SK-N-SH (cell line): ENCODE data around the gene GPR183.

Experiments
- FOXM1 ChIP-seq: IDR thresholded peaks from 2 replicates; pipeline ENCODE4 v1.4.0; 2012; ENCODE audit warnings: low read depth, mild to moderate bottlenecking
- JUND ChIP-seq: IDR thresholded peaks from 2 replicates; pipeline ENCODE4 v1.4.0; 2012
- POLR2AphosphoS5 ChIP-seq: IDR thresholded peaks from 2 replicates; pipeline ENCODE4 v1.6.1; 2012; ENCODE audit warnings: low read depth, low read length
- RAD21 ChIP-seq: IDR thresholded peaks from 2 replicates; pipeline ENCODE4 v1.6.1; 2012; ENCODE audit warnings: mild to moderate bottlenecking, low read length
- USF2 ChIP-seq: fragments of 150-350 bp; IDR thresholded peaks from 2 replicates; pipeline ENCODE4 v1.6.1; 2017; ENCODE audit warnings: antibody characterized with exemption, low read length, low read depth, borderline replicate concordance
- TF ChIP-seq, protein P1 (sequence below): fragments of 200-600 bp; sonication (generic); IDR thresholded peaks from 2 replicates; pipeline ENCODE4 v1.6.1; 2017; ENCODE audit warnings: antibody characterized with exemption, mild to moderate bottlenecking, moderate library complexity
- TF ChIP-seq, protein P2 (sequence below): IDR thresholded peaks from 2 replicates; pipeline ENCODE4 v1.4.0; 2012; ENCODE audit warnings: low read depth

DNA sequence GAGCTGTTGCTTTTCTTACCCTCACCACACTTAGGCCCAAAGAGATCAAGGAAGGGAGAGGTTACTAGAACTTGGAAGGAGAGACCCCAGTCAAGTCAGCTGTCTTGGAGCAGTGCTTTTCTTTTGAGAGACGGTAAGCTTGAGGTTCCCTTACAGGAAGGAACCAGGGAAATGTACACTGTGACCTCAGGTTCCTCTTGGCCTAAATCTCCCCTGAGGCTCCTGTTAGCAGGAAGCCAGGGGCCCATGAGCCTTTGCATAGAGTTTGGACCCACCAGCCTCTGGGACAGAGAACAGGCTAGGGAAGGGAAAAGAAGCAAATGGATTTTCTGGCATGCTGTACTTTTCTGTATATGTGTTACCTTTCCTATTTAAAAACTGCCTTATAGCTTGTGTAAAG is 43.1 kb downstream of the GPR183 start:
- TF ChIP-seq RAD21 (no peak), USF2 (no peak), POLR2AphosphoS5 (no peak), FOXM1 (no peak), JUND (no peak)
- TF ChIP-seq, protein P1, sequence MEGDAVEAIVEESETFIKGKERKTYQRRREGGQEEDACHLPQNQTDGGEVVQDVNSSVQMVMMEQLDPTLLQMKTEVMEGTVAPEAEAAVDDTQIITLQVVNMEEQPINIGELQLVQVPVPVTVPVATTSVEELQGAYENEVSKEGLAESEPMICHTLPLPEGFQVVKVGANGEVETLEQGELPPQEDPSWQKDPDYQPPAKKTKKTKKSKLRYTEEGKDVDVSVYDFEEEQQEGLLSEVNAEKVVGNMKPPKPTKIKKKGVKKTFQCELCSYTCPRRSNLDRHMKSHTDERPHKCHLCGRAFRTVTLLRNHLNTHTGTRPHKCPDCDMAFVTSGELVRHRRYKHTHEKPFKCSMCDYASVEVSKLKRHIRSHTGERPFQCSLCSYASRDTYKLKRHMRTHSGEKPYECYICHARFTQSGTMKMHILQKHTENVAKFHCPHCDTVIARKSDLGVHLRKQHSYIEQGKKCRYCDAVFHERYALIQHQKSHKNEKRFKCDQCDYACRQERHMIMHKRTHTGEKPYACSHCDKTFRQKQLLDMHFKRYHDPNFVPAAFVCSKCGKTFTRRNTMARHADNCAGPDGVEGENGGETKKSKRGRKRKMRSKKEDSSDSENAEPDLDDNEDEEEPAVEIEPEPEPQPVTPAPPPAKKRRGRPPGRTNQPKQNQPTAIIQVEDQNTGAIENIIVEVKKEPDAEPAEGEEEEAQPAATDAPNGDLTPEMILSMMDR, result no peak
- TF ChIP-seq, protein P2, sequence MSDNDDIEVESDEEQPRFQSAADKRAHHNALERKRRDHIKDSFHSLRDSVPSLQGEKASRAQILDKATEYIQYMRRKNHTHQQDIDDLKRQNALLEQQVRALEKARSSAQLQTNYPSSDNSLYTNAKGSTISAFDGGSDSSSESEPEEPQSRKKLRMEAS, result no peak
